ENCODE results near the gene DNER. TPM values are rescaled to one million over a fixed set of nuclear protein-coding genes. Genes with fewer than 3 reads are reported as not detected.

The DNER gene
- total and polyA plus RNA-seq, 2 donors (not counting 3 experiments of a cell fraction or from before 2014, with no cell fraction given) = 0.01 TPM; not detected in 1

DNA sequence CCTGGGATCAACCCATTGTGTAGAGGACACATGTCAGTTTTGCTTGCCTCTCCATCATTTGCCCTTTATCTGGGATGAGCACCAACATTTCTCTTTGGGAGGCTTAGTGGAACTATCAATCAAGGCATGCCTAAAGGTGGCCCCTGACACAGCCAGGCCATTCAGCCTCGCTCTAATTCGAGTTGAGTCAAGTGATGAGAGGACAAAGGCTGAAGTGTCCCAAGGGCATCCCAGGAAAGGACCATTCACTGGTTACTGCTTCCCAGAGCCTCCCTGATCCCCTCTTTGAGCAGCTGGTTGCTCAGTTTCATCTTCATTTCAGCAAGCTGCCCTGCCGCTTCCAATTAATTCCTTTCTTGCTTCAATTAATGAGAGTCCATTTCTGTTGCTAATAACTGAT, 63.5 kb downstream of the DNER start:
- CTCF ChIA-PET = no interaction called here
- no TSS peak for BruUV-seq (replicated peaks)
- intact Hi-C loops (cut with micrococcal nuclease) = no loop called here

DNA sequence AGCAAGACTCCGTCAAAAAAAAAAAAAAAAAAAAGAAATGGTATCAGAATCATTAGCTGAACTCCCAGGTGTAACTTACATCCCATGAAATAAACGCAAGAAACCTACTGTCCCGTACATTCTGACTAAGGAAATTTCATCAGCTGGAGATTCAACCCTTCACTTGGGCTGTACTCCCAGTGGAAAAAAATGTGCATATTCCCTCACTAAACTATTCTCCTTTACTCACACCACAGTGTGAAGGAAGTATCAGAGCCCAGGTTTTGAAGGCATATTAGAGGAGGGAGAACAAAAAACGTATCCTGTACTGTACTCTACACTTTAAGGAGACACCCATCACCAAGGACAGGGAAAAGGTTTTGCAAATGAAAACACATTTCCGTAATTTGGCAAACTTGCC, 64.3 kb downstream of the DNER start:
- H3K9me3 ChIP-seq (replicated peaks; ENCODE audit: control insufficient read depth, insufficient read depth, low read length) = no peaks in the 10 kb centered on the region
- H2AFZ ChIP-seq (ENCODE audit: low read depth, low read length) = no peak overlapping the region
- FAIRE-seq = no peak
- no peaks in the 10 kb centered on the region for H4K20me1 ChIP-seq (replicated peaks; ENCODE audit: control insufficient read depth, extremely low read depth, insufficient read depth, low read length)
- no peaks in the 10 kb centered on the region for H3K79me2 ChIP-seq (ENCODE audit: control insufficient read depth, insufficient read depth, low read length)
- no peaks in the 10 kb centered on the region for H3K27me3 ChIP-seq (ENCODE audit: control insufficient read depth in 2 of 2, insufficient read depth in 2 of 2, low read length in 2 of 2)
- DNase-seq (ENCODE audit: low read depth, low spot score) = no peak
- H3K9ac ChIP-seq (replicated peaks; ENCODE audit: extremely low read depth, insufficient read depth, low read length) = no peak overlapping the region
- CTCF ChIA-PET = interaction anchor here (0.6 kb wide), 1 partner anchor 1600 kb away, joined by 4 read pairs; no protein-coding TSS in a partner anchor
- no peak overlapping the region for H3K4me3 ChIP-seq (replicated peaks in 1 of 3; ENCODE audit: insufficient read depth in 1 of 3, low read depth in 1 of 3, low read length in 3 of 3)
- dilution Hi-C loops (cut with MboI; ENCODE audit: extremely low pct_ligation_motif_present, low sequenced_read_pairs) = no loop called here
- no TSS peak for BruUV-seq (replicated peaks)
- H3K27ac ChIP-seq (ENCODE audit: insufficient read depth, low read depth, low read length) = no peak overlapping the region
- H3K4me2 ChIP-seq (ENCODE audit: insufficient read depth, low read length) = no peak overlapping the region
- no peaks in the 10 kb centered on the region for H3K4me1 ChIP-seq (ENCODE audit: control insufficient read depth, extremely low read depth, insufficient read depth, low read length)
- POLR2A ChIA-PET = no interaction called here
- intact Hi-C loops (cut with micrococcal nuclease) = no loop called here
- no peaks in the 10 kb centered on the region for H3K9me1 ChIP-seq (replicated peaks; ENCODE audit: control insufficient read depth, extremely low read depth, insufficient read depth, low read length)
- TF ChIP-seq MYC (IDR thresholded peaks at IDR 0.05; ENCODE audit: low read depth, low read length) = no peak
- no peak for TF ChIP-seq FOS (IDR thresholded peaks at IDR 0.05; ENCODE audit: borderline replicate concordance, insufficient read depth, low read length)
- TF ChIP-seq, protein P1, sequence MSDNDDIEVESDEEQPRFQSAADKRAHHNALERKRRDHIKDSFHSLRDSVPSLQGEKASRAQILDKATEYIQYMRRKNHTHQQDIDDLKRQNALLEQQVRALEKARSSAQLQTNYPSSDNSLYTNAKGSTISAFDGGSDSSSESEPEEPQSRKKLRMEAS (IDR thresholded peaks at IDR 0.05; ENCODE audit: insufficient read depth, insufficient read length) = no peak
- TF ChIP-seq EZH2 (IDR thresholded peaks at IDR 0.05; ENCODE audit: borderline replicate concordance, low read depth, low read length, severe bottlenecking) = no peak
- TF ChIP-seq, protein P2, sequence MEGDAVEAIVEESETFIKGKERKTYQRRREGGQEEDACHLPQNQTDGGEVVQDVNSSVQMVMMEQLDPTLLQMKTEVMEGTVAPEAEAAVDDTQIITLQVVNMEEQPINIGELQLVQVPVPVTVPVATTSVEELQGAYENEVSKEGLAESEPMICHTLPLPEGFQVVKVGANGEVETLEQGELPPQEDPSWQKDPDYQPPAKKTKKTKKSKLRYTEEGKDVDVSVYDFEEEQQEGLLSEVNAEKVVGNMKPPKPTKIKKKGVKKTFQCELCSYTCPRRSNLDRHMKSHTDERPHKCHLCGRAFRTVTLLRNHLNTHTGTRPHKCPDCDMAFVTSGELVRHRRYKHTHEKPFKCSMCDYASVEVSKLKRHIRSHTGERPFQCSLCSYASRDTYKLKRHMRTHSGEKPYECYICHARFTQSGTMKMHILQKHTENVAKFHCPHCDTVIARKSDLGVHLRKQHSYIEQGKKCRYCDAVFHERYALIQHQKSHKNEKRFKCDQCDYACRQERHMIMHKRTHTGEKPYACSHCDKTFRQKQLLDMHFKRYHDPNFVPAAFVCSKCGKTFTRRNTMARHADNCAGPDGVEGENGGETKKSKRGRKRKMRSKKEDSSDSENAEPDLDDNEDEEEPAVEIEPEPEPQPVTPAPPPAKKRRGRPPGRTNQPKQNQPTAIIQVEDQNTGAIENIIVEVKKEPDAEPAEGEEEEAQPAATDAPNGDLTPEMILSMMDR (IDR thresholded peaks at IDR 0.05; ENCODE audit: extremely low read depth in 1 of 2, insufficient read depth in 1 of 2, low read depth in 1 of 2, low read length in 2 of 2) = no peak
- TF ChIP-seq POLR2AphosphoS5 (IDR thresholded peaks at IDR 0.05; ENCODE audit: insufficient read depth, low read depth, low read length) = no peak
- no peak for TF ChIP-seq POLR2A (IDR thresholded peaks at IDR 0.05; ENCODE audit: low read depth, low read length)
- no peak for TF ChIP-seq JUN (IDR thresholded peaks at IDR 0.05; ENCODE audit: borderline replicate concordance, insufficient read depth, insufficient read length, low read depth)
- no peak for TF ChIP-seq GATA2 (IDR thresholded peaks at IDR 0.05; ENCODE audit: insufficient read depth, insufficient read length, low read depth, low read length)
- H3K36me3 ChIP-seq (ENCODE audit: control insufficient read depth in 2 of 2, extremely low read depth in 1 of 2, insufficient read depth in 2 of 2, low read length in 2 of 2) = no peaks in the 10 kb centered on the region

More for the DNA sequence above, 63.5 kb downstream of the DNER start:
- Histone ChIP-seq H3K27me3 (ENCODE audit: control insufficient read depth in 2 of 2, insufficient read depth in 2 of 2, low read length in 2 of 2) (no peaks in the 10 kb centered on the region), H3K27ac (ENCODE audit: insufficient read depth, low read depth, low read length) (no peak overlapping the region), H3K9me3 (replicated peaks; ENCODE audit: control insufficient read depth, insufficient read depth, low read length) (no peaks in the 10 kb centered on the region), H3K4me2 (ENCODE audit: insufficient read depth, low read length) (no peak overlapping the region), H3K9me1 (replicated peaks; ENCODE audit: control insufficient read depth, extremely low read depth, insufficient read depth, low read length) (no peaks in the 10 kb centered on the region), H3K36me3 (ENCODE audit: control insufficient read depth in 2 of 2, extremely low read depth in 1 of 2, insufficient read depth in 2 of 2, low read length in 2 of 2) (no peaks in the 10 kb centered on the region), H2AFZ (ENCODE audit: low read depth, low read length) (no peak overlapping the region), H3K79me2 (ENCODE audit: control insufficient read depth, insufficient read depth, low read length) (no peaks in the 10 kb centered on the region), H3K4me1 (ENCODE audit: control insufficient read depth, extremely low read depth, insufficient read depth, low read length) (no peaks in the 10 kb centered on the region), H3K4me3 (replicated peaks in 1 of 3; ENCODE audit: insufficient read depth in 1 of 3, low read depth in 1 of 3, low read length in 3 of 3) (no peak overlapping the region), H4K20me1 (replicated peaks; ENCODE audit: control insufficient read depth, extremely low read depth, insufficient read depth, low read length) (no peaks in the 10 kb centered on the region), H3K9ac (replicated peaks; ENCODE audit: extremely low read depth, insufficient read depth, low read length) (no peak overlapping the region)
- DNase-seq (ENCODE audit: low read depth, low spot score) (no peak), FAIRE-seq (no peak)
- dilution Hi-C loops (cut with MboI; ENCODE audit: extremely low pct_ligation_motif_present, low sequenced_read_pairs) = no loop called here
- POLR2A ChIA-PET = no interaction called here
- TF ChIP-seq, protein P2 (IDR thresholded peaks at IDR 0.05; ENCODE audit: extremely low read depth in 1 of 2, insufficient read depth in 1 of 2, low read depth in 1 of 2, low read length in 2 of 2) = no peak
- TF ChIP-seq FOS (IDR thresholded peaks at IDR 0.05; ENCODE audit: borderline replicate concordance, insufficient read depth, low read length) = no peak
- TF ChIP-seq MYC (IDR thresholded peaks at IDR 0.05; ENCODE audit: low read depth, low read length) = no peak
- no peak for TF ChIP-seq POLR2A (IDR thresholded peaks at IDR 0.05; ENCODE audit: low read depth, low read length)
- TF ChIP-seq GATA2 (IDR thresholded peaks at IDR 0.05; ENCODE audit: insufficient read depth, insufficient read length, low read depth, low read length) = no peak
- TF ChIP-seq POLR2AphosphoS5 (IDR thresholded peaks at IDR 0.05; ENCODE audit: insufficient read depth, low read depth, low read length) = no peak
